Measurements from ENCODE around the gene BOLL.
"Not testable (repeated sequence)": the region's sequence is repeated elsewhere in the genome, so short reads cannot be mapped to it uniquely, and the experiment has no call there.

Gene BOLL

GRCh38 chr2:197784956-197785941 lies at the start of gene BOLL:
Gene BOLL, minus strand, starts transcription at chr2:197785319. Its CDS starts 3,469 bp downstream, at chr2:197781850.
- H3K27ac ChIP-seq (ENCODE audit: low read length), result no peak within 1 kb of the TSS
- H3K9me3 ChIP-seq (ENCODE audit: control insufficient read depth in 2 of 2, low read length in 2 of 2), result no peaks in the 10 kb centered on the region
- H3K4me3 ChIP-seq (ENCODE audit: low read length in 2 of 2), result peak within 1 kb of the TSS; percentile 53 to 67
- H3K27me3 ChIP-seq (ENCODE audit: control insufficient read depth in 1 of 2, insufficient read depth in 2 of 2, low read length in 2 of 2), result peaks cover 7 to 26% of the 10 kb centered on the region in 2 donors
- no peak within 1 kb of the TSS for H3K9ac ChIP-seq (ENCODE audit: low read length in 2 of 2)
- peaks cover 8% of the 10 kb centered on the region for H3K4me1 ChIP-seq (ENCODE audit: control insufficient read depth, insufficient read depth, low read length)
- H3K36me3 ChIP-seq (ENCODE audit: control insufficient read depth in 2 of 2, insufficient read depth in 2 of 2, low read length in 2 of 2), result no peaks in the 10 kb centered on the region

GRCh38 chr2:197834771-197835170 lies 49.7 kb upstream of the BOLL start:
- not testable (repeated sequence) for H3K4me1 ChIP-seq (ENCODE audit: control insufficient read depth, insufficient read depth, low read length); H3K27me3 ChIP-seq (ENCODE audit: control insufficient read depth in 1 of 2, insufficient read depth in 2 of 2, low read length in 2 of 2); H3K9me3 ChIP-seq (ENCODE audit: control insufficient read depth in 2 of 2, low read length in 2 of 2); H3K36me3 ChIP-seq (ENCODE audit: control insufficient read depth in 2 of 2, insufficient read depth in 2 of 2, low read length in 2 of 2); H3K4me3 ChIP-seq (ENCODE audit: low read length in 2 of 2); H3K9ac ChIP-seq (ENCODE audit: low read length in 2 of 2); H3K27ac ChIP-seq (ENCODE audit: low read length)

GRCh38 chr2:197828464-197829135 lies 43.5 kb upstream of the BOLL start:
- Histone ChIP-seq H3K4me1 (ENCODE audit: control insufficient read depth, insufficient read depth, low read length) (no peaks in the 10 kb centered on the region), H3K9me3 (ENCODE audit: control insufficient read depth in 2 of 2, low read length in 2 of 2) (no peaks in the 10 kb centered on the region), H3K27me3 (ENCODE audit: control insufficient read depth in 1 of 2, insufficient read depth in 2 of 2, low read length in 2 of 2) (no peaks in the 10 kb centered on the region), H3K4me3 (ENCODE audit: low read length in 2 of 2) (no peak overlapping the region), H3K27ac (ENCODE audit: low read length) (no peak overlapping the region), H3K9ac (ENCODE audit: low read length in 2 of 2) (no peak overlapping the region), H3K36me3 (ENCODE audit: control insufficient read depth in 2 of 2, insufficient read depth in 2 of 2, low read length in 2 of 2) (no peaks in the 10 kb centered on the region)

GRCh38 chr2:197827618-197828017 lies 42.5 kb upstream of the BOLL start:
- H3K9me3 ChIP-seq (ENCODE audit: control insufficient read depth in 2 of 2, low read length in 2 of 2), result no peaks in the 10 kb centered on the region
- no peak overlapping the region for H3K27ac ChIP-seq (ENCODE audit: low read length)
- no peak overlapping the region for H3K4me3 ChIP-seq (ENCODE audit: low read length in 2 of 2)
- H3K27me3 ChIP-seq (ENCODE audit: control insufficient read depth in 1 of 2, insufficient read depth in 2 of 2, low read length in 2 of 2), result no peaks in the 10 kb centered on the region
- no peaks in the 10 kb centered on the region for H3K4me1 ChIP-seq (ENCODE audit: control insufficient read depth, insufficient read depth, low read length)
- no peak overlapping the region for H3K9ac ChIP-seq (ENCODE audit: low read length in 2 of 2)
- no peaks in the 10 kb centered on the region for H3K36me3 ChIP-seq (ENCODE audit: control insufficient read depth in 2 of 2, insufficient read depth in 2 of 2, low read length in 2 of 2)

GRCh38 chr2:197822333-197822732 lies 37.2 kb upstream of the BOLL start:
- Histone ChIP-seq H3K4me1 (ENCODE audit: control insufficient read depth, insufficient read depth, low read length) (no peaks in the 10 kb centered on the region), H3K9ac (ENCODE audit: low read length in 2 of 2) (no peak overlapping the region), H3K9me3 (ENCODE audit: control insufficient read depth in 2 of 2, low read length in 2 of 2) (no peaks in the 10 kb centered on the region), H3K27me3 (ENCODE audit: control insufficient read depth in 1 of 2, insufficient read depth in 2 of 2, low read length in 2 of 2) (no peaks in the 10 kb centered on the region), H3K36me3 (ENCODE audit: control insufficient read depth in 2 of 2, insufficient read depth in 2 of 2, low read length in 2 of 2) (no peaks in the 10 kb centered on the region), H3K4me3 (ENCODE audit: low read length in 2 of 2) (no peak overlapping the region), H3K27ac (ENCODE audit: low read length) (no peak overlapping the region)

- no peaks in the 10 kb centered on the region for H3K36me3 ChIP-seq (ENCODE audit: control insufficient read depth in 2 of 2, insufficient read depth in 2 of 2, low read length in 2 of 2)
- no peak overlapping the region for H3K27ac ChIP-seq (ENCODE audit: low read length)
- H3K4me1 ChIP-seq (ENCODE audit: control insufficient read depth, insufficient read depth, low read length), result no peaks in the 10 kb centered on the region
- no peaks in the 10 kb centered on the region for H3K9me3 ChIP-seq (ENCODE audit: control insufficient read depth in 2 of 2, low read length in 2 of 2)
- no peaks in the 10 kb centered on the region for H3K27me3 ChIP-seq (ENCODE audit: control insufficient read depth in 1 of 2, insufficient read depth in 2 of 2, low read length in 2 of 2)
- no peak overlapping the region for H3K9ac ChIP-seq (ENCODE audit: low read length in 2 of 2)
- no peak overlapping the region for H3K4me3 ChIP-seq (ENCODE audit: low read length in 2 of 2)
Measured at GRCh38 chr2:197821550-197822289, 36.6 kb upstream of the BOLL start.

- Histone ChIP-seq H3K4me3 (ENCODE audit: low read length in 2 of 2) (no peak overlapping the region), H3K27ac (ENCODE audit: low read length) (no peak overlapping the region)
Measured at GRCh38 chr2:197814526-197814925, 29.4 kb upstream of the BOLL start.

GRCh38 chr2:197813093-197813787 lies 28.1 kb upstream of the BOLL start:
- H3K27ac ChIP-seq (ENCODE audit: low read length), result no peak overlapping the region

More at GRCh38 chr2:197814526-197814925, 29.4 kb upstream of the BOLL start:
- Histone ChIP-seq H3K36me3 (ENCODE audit: control insufficient read depth in 2 of 2, insufficient read depth in 2 of 2, low read length in 2 of 2) (no peaks in the 10 kb centered on the region), H3K9ac (ENCODE audit: low read length in 2 of 2) (no peak overlapping the region), H3K27me3 (ENCODE audit: control insufficient read depth in 1 of 2, insufficient read depth in 2 of 2, low read length in 2 of 2) (no peaks in the 10 kb centered on the region), H3K4me1 (ENCODE audit: control insufficient read depth, insufficient read depth, low read length) (no peaks in the 10 kb centered on the region), H3K9me3 (ENCODE audit: control insufficient read depth in 2 of 2, low read length in 2 of 2) (no peaks in the 10 kb centered on the region)

GRCh38 chr2:197810491-197810890 lies 25.4 kb upstream of the BOLL start:
- H3K27me3 ChIP-seq (ENCODE audit: control insufficient read depth in 1 of 2, insufficient read depth in 2 of 2, low read length in 2 of 2), result no peaks in the 10 kb centered on the region
- H3K36me3 ChIP-seq (ENCODE audit: control insufficient read depth in 2 of 2, insufficient read depth in 2 of 2, low read length in 2 of 2), result no peaks in the 10 kb centered on the region
- no peak overlapping the region for H3K9ac ChIP-seq (ENCODE audit: low read length in 2 of 2)
- H3K27ac ChIP-seq (ENCODE audit: low read length), result no peak overlapping the region
- H3K4me3 ChIP-seq (ENCODE audit: low read length in 2 of 2), result no peak overlapping the region
- H3K9me3 ChIP-seq (ENCODE audit: control insufficient read depth in 2 of 2, low read length in 2 of 2), result no peaks in the 10 kb centered on the region
- H3K4me1 ChIP-seq (ENCODE audit: control insufficient read depth, insufficient read depth, low read length), result no peaks in the 10 kb centered on the region

More at GRCh38 chr2:197813093-197813787, 28.1 kb upstream of the BOLL start:
- Histone ChIP-seq H3K27me3 (ENCODE audit: control insufficient read depth in 1 of 2, insufficient read depth in 2 of 2, low read length in 2 of 2) (no peaks in the 10 kb centered on the region), H3K4me1 (ENCODE audit: control insufficient read depth, insufficient read depth, low read length) (no peaks in the 10 kb centered on the region), H3K9ac (ENCODE audit: low read length in 2 of 2) (no peak overlapping the region), H3K36me3 (ENCODE audit: control insufficient read depth in 2 of 2, insufficient read depth in 2 of 2, low read length in 2 of 2) (no peaks in the 10 kb centered on the region), H3K4me3 (ENCODE audit: low read length in 2 of 2) (no peak overlapping the region), H3K9me3 (ENCODE audit: control insufficient read depth in 2 of 2, low read length in 2 of 2) (no peaks in the 10 kb centered on the region)

- no peaks in the 10 kb centered on the region for H3K27me3 ChIP-seq (ENCODE audit: control insufficient read depth in 1 of 2, insufficient read depth in 2 of 2, low read length in 2 of 2)
- no peak overlapping the region for H3K27ac ChIP-seq (ENCODE audit: low read length)
- H3K4me3 ChIP-seq (ENCODE audit: low read length in 2 of 2), result no peak overlapping the region
- no peaks in the 10 kb centered on the region for H3K9me3 ChIP-seq (ENCODE audit: control insufficient read depth in 2 of 2, low read length in 2 of 2)
- no peaks in the 10 kb centered on the region for H3K4me1 ChIP-seq (ENCODE audit: control insufficient read depth, insufficient read depth, low read length)
- H3K9ac ChIP-seq (ENCODE audit: low read length in 2 of 2), result no peak overlapping the region
- H3K36me3 ChIP-seq (ENCODE audit: control insufficient read depth in 2 of 2, insufficient read depth in 2 of 2, low read length in 2 of 2), result no peaks in the 10 kb centered on the region
Measured at GRCh38 chr2:197810016-197810415, 24.9 kb upstream of the BOLL start.
